Measurements from ENCODE around the gene MID1.

The MID1 gene

DNA sequence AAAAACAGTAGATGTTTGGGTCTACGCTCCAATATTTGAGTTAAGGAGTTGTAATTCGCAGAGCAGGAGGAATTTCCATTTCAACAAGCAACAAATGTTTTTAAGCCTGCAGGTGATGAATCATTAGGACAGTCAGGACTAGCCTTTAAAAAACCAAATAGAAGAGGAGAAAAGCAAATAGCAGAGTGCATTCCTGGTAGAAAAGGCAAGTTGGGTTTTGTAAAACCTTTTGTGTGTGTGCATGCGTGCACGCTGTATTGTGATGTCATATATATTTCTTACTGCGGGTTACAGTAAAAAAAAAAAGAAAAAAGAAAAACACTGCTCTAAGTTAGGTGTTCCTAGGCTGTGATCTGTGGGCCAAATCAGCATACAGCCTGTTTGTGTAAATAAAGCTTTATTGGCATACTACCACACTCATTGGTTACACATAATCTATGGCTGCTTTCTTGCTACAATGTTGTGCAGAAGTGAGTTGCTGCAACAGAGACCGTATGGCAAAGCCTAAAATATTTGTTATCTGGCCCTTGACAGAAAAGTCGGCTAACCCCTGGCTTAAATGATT lies 135.6 kb downstream of the MID1 start:
- no peak for DNase-seq

DNA sequence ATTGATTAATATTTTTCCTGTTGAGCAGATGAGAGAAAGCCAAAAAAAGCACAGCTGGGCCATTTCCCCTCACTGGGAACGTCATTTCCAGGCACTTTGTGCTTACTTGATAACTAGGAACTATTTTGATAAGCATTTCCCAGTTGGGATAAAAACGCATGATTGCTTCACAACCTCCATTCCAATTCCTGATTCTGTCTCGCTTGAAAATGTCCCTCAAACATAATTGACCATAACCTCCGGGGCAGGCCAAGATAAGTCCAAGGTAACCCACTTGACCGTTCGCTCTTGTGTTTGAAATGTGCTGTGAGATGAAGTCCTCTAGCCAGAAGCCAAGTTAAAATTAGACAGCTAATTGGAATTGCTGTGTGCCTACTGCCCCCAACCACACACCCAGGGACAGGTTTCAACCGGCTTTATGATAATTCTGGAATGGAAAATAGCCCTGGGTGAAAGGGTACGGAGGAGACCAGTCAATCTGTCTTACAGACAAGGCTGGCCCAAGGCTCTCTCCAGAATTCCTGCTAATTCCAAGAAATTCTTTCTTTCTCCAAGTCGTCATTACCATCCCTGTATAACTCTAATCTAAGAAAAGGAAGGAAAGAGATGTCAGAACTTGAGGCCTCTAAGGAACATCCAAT lies 137.1 kb downstream of the MID1 start:
- DNase-seq = no peak

DNA sequence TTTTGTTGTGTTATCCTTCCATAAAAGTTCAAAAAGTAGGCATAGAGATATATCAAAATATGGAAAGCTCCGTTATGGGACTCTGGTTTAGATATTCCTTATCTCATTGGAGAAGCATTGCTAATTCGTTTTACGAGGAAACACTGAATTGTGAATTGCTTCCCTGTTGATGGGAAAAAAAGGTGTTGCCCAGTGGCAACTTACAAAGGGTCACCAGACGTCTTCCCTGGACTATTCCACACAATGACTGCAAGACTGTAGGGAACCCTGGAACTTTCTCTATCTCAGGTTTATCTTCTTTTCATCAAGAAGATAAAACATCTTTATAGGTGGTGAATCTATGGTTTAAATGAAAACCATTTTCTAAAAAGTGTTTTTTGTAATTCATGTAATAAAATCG lies 137.7 kb downstream of the MID1 start:
- DNase-seq = no peak

GRCh38 chrX:10482261-10482660 lies 138.1 kb downstream of the MID1 start:
- DNase-seq = no peak

- no peak for DNase-seq
These were observed 139.5 kb downstream of the MID1 start for GRCh38 chrX:10480861-10481260.

DNA sequence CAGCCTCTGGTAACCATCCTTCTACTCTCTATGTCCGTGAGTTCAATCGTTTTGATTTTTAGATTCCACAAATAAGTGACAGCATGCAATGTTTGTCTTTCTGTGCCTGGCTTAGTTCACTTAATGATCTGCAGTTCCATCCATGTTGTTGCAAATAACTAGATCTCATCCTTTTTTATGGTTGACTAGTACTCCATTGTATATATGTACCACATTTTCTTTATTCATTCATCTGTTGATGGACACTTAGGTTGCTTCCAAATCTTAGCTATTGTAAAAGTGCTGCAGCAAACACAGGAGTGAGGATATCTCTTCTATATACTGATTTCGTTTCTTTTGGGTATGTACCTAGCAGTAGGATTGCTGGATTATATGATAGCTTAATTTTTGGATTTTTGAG lies 140.9 kb downstream of the MID1 start:
- no peak for DNase-seq

DNA sequence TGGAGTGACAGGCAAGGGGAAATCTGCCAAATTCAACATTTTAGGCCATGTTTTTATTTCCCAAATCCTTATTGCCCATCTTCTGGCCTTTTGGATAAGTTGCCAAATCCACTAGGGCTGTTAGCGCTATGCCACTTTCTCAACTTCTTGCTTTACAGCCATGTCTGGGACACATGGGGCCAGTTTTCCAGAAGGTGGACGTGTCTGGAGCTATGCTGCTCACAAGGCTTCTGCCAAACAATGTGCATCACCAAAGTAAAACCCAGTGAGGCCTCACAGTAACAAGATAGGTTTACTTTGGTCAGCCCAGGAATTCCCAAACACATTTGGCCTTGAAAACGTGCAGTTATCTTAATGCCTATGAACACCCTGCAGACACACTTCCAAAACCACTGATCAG lies 142.9 kb downstream of the MID1 start:
- DNase-seq = no peak

DNA sequence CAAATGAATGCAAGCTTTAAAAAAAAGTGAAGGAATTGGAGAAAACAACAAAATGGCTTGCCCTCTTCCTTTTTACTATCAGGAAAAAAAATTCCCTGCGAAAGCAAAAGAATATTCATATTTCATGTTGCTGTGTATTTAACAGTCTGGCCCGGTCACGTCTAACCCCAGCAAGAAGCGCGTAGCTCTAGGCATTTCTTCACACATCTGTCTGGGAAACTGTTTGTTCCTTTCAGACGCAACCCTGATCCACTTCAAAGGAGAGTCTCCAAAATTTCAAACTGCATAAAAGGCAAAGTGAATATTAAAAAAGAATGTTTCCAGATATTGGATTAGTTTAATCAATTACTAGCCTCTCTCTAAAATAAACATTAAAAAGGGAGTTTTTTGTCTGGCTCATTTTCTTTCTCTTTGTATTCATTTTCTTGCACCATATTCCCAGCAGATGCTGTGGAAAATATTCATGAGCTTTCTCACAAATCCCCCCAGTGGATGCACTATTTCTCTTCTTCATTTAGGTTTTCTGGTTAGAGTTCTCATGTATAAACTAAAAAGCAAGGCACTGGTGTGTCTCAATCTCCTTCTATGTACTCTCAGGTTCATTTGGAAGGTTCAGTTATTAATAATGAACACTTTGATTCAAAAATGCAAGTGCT lies 145.3 kb downstream of the MID1 start:
- DNase-seq = no peak

DNA sequence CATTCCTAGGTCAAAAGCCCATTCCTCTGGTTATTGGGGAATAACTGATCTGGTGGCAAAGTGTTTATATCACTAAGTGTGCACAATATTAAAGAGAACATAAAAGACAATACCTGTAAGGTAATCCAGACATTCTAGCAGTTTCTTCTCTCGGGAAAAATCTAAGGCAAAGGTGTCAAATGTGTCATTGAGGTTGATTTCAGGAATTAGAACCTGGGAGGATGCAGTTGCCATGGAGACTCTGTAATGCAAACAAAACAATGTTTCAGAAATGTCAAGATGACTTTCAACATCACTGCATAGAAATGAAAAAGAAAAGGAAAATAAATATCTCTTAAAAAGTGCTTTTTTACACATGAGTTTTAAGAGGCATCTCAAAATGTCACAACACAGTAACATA lies 145.9 kb downstream of the MID1 start:
- no peak for DNase-seq

GRCh38 chrX:10471418-10471817 lies 149.0 kb downstream of the MID1 start:
- DNase-seq = no peak

DNA sequence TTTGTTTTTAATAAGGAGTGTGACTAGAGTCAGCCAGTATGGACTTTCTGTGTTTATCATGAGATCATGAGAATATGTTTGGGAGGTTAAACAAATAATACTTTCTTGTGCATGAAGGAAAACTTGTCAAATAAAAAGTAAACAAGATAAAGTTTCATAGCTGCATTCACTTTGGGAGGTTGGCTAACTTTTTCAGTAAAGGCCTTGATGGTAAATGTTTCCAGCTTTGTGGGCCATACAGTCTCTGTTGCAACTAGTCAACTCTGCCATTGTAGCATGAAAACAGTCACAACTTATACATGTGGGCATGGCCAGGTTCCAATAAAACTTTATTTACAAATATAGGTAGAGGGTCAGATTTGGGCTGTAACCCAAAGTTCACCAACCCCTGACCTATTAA lies 150.4 kb downstream of the MID1 start:
- DNase-seq = no peak

DNA sequence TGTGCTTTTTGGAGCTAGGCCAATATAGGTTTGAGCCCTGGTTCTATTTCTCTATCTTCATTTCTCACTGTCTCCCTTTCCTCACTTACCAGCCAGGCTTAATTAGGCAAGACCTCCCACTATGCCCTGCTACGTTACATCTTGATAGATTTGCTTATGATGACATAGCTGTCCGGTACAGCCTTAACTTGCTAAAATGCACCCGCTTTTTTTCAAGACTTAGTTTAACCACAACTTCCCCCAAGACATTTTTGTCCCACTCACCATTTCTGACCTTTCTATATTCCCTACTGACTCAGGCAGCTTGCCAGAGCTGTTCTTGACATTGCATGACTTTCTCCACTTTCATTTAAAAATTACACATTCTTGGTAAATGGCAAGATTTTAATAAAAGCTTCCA lies 152.6 kb downstream of the MID1 start:
- DNase-seq = no peak

DNA sequence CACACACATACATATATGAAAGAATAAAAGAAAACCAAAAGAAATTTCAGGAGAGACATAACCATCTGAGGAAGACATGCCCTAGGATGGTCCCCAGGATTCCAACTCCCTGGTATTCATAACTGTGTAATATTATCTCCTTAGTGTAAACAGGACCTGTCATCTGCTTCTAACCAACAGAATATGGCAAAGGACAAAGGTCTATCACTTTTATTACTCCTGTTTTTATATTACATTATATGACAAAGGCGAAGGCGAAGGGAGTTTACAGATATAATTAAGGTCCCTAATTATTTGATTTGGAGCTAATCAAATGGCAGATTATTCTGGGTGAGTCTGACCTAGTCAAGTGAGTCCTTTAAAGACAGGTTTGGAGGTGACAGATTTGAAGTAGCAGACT lies 155.1 kb downstream of the MID1 start:
- DNase-seq = no peak

GRCh38 chrX:10457092-10457491 lies 163.3 kb downstream of the MID1 start:
- no peak for DNase-seq

- DNase-seq = no peak
These were observed 166.4 kb downstream of the MID1 start for GRCh38 chrX:10453945-10454344.

DNA sequence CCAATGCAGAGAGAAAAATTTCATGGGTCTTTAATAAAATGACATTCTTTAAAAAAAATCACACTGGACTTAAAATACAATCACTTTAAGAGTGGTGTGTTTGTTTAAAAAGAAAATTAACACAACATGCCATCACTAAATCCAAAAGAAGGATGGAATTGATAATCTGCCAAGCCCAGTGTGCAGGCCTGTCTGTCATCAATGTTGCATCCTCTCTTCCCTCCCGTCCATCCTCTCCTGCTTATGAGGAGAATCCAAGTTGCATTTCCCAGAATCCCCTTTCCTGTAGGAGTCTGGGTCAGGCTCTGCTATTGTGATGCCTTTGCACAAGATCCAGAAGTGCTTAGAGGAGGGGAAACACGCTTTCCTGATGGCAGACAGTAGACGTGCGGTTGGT lies 169.4 kb downstream of the MID1 start:
- DNase-seq = no peak

DNA sequence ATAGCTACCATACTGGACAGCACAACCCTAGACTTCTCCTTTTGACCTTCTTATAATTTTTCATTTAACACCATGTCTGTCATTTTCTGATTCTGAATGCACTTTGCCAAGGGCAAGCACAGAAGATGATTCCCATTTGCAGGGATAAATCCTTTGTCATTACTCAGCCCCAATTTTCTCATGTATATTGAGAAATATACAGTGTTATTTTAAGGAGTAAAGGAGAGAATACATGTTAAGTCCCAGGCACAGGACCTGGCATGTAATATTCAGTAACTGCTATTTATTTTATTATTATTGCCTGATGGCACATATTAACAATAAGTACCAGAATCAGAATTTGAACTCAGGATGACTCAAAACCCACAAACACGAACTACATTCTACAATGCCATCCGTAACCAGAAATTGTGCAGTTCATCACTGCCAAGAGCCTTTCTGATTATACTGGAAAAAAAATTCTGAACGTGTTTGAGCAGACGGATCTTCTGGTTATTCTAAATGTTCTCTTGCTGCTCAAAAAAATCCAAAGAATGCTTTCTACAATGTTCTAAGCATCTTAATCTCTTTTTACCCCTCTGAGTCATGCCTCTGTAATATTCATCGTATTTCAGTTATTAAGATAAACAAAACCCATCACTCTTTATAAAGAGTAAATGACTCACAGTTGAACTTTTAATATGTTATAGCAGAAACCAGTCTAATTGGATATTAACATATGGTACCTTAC lies 170.0 kb downstream of the MID1 start:
- no peak for DNase-seq

DNA sequence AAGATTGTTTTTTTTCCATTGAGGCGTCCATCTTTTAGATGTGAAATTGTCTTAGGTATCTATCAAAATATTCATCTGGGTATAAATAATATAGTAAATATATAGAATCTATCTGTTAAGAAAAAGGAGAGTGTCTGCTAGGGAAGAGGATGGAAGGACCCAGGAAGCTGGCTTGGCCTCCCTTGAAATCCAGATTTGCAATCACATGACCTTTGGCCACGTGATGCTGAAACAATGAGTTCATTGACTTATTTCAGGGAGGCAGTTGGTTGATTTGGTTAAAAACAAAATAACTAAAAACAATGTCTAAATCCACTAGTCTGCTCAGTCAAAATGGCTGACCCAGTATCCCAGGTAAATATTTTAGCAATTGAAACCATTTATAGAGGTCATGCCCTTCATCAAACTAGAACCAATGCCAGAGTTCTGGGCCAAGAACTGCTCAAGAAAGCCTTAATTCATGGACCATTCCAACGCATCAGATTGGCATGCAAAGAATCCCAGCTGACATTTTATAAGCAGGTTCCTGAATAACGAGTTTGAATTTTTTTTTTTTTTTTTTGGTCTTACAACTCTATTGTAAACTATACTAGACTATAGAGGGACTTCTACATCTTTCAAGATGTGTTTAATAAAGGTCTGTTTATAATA lies 172.7 kb downstream of the MID1 start:
- DNase-seq = no peak

DNA sequence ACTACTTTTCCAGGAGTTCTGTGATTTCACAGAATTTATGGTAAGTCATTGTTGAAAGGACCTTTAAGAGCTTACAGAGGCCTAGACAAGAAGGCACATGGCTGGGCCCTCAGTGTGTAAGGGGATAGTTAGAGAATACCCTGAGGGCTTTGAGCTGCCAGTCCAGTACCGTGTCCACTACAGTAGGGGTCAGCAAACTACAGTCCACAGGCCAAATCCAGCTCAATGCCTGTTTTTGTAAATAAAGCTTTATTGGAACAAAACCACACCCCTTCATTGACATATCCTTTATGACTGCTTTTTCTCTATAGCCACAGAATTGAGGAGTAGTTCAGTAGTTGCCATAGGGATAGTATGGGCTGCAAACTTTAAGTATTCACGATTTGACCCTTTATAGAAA lies 176.2 kb downstream of the MID1 start:
- DNase-seq = no peak

DNA sequence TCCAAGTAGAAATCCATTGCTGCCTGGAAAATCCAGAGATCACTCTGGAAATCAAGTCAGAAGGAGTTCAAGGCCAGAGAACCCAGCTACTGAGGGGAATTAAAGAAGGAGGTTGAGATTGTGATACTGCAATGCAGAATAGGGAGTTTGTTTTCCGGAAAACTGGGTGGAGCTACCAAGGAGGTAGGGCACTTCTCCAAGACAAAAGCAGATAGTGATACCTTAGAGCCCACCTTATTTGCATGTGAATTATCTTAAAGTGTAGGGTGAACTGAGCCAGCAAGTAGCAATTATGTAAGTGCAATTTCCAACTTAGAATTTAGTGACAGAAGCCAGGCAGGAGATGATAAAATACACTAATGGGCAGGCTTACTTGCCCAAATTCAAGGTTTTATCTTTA lies 178.9 kb downstream of the MID1 start:
- no peak for DNase-seq

GRCh38 chrX:10433296-10433965 lies 187.0 kb downstream of the MID1 start:
- DNase-seq = no peak

DNA sequence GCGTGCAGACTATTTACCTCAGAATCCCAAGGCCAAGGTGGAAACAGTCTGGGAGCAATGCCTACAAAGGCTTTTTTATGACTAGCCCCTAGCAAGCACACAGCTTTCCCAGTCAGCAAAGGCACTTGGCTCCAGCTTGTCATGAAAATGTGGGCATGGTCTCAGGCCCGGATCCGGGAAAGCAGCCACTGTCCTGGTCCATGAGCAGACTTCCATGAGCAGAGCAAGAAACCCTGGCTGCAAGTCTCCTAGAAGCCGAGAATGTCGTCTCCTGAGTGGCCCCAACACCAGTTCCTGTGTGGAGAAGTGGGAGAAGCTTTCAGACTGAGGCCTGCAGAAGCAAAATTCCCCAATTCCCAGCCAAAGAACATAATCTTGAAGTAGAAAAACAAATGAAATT lies 190.5 kb downstream of the MID1 start:
- DNase-seq = no peak

- no peak for DNase-seq
These were observed 193.1 kb downstream of the MID1 start for GRCh38 chrX:10427249-10427648.
